LNCAP (cell line): Measurements from ENCODE around the gene EIF2B2.

Experiments used
- CTCF ChIP-seq: fragments of 450-650 bp; IDR thresholded peaks from 2 replicates; pipeline ENCODE4 v1.5.1; 2017; ENCODE audit warnings: mild to moderate bottlenecking

The EIF2B2 gene

GRCh38 chr14:74988131-74988530, 14.6 kb upstream of the EIF2B2 start:
- TF ChIP-seq CTCF, result no peak

GRCh38 chr14:74988993-74989392, 13.7 kb upstream of the EIF2B2 start:
- TF ChIP-seq CTCF, result no peak

- no peak for TF ChIP-seq CTCF
These were observed 1.5 kb upstream of the EIF2B2 start for GRCh38 chr14:75001261-75001660.

- TF ChIP-seq CTCF, result no peak
These were observed 822 bp upstream of the EIF2B2 start for GRCh38 chr14:75001899-75002298.

- no peak for TF ChIP-seq CTCF
These were observed 718 bp downstream of the EIF2B2 start for GRCh38 chr14:75003250-75004027.

- no peak for TF ChIP-seq CTCF
These were observed 2.6 kb downstream of the EIF2B2 start for GRCh38 chr14:75005357-75005756.

GRCh38 chr14:75009176-75009575, 6.5 kb downstream of the EIF2B2 start:
- TF ChIP-seq CTCF, result no peak
